ENCODE measurements around the gene MMP13.
"Not testable (repeated sequence)": the region's sequence is repeated elsewhere in the genome, so short reads cannot be mapped to it uniquely, and the experiment has no call there.

The MMP13 gene

GRCh38 chr11:102955624-102956023, at the start of gene MMP13:
TSS of gene MMP13 (minus strand) at chr11:102955732. CDS start at chr11:102955705, 27 bp downstream.
- DNase-seq (ENCODE audit: low spot score): no peak

- DNase-seq (ENCODE audit: low spot score): not testable (repeated sequence)
Observed at GRCh38 chr11:103004234-103004633, 48.7 kb upstream of the MMP13 start.

GRCh38 chr11:102994105-102994504, 38.6 kb upstream of the MMP13 start:
- DNase-seq (ENCODE audit: low spot score): peak; percentile 13

GRCh38 chr11:102991776-102992175, 36.2 kb upstream of the MMP13 start:
- DNase-seq (ENCODE audit: low spot score): no peak

- DNase-seq (ENCODE audit: low spot score): no peak
Observed at GRCh38 chr11:102990145-102990544, 34.6 kb upstream of the MMP13 start.

GRCh38 chr11:102989379-102990047, 34.0 kb upstream of the MMP13 start:
- peak; percentile 37 for DNase-seq (ENCODE audit: low spot score)

- DNase-seq (ENCODE audit: low spot score): no peak
Observed at GRCh38 chr11:102986815-102987214, 31.3 kb upstream of the MMP13 start.

- DNase-seq (ENCODE audit: low spot score): no peak
Observed at GRCh38 chr11:102985850-102986249, 30.3 kb upstream of the MMP13 start.

- DNase-seq (ENCODE audit: low spot score): no peak
Observed at GRCh38 chr11:102983486-102983885, 28.0 kb upstream of the MMP13 start.

GRCh38 chr11:102981324-102981910, 25.9 kb upstream of the MMP13 start:
- no peak for DNase-seq (ENCODE audit: low spot score)

GRCh38 chr11:102974552-102975280, 19.2 kb upstream of the MMP13 start:
- peak; percentile 20 for DNase-seq (ENCODE audit: low spot score)

GRCh38 chr11:102973698-102974097, 18.2 kb upstream of the MMP13 start:
- DNase-seq (ENCODE audit: low spot score): not testable (repeated sequence)

- DNase-seq (ENCODE audit: low spot score): no peak
Observed at GRCh38 chr11:102972853-102973252, 17.3 kb upstream of the MMP13 start.

GRCh38 chr11:102971766-102972165, 16.2 kb upstream of the MMP13 start:
- peak; percentile 68 for DNase-seq (ENCODE audit: low spot score)

- DNase-seq (ENCODE audit: low spot score): no peak
Observed at GRCh38 chr11:102967497-102967896, 12.0 kb upstream of the MMP13 start.

GRCh38 chr11:102966011-102966410, 10.5 kb upstream of the MMP13 start:
- no peak for DNase-seq (ENCODE audit: low spot score)

GRCh38 chr11:102964867-102965266, 9.3 kb upstream of the MMP13 start:
- no peak for DNase-seq (ENCODE audit: low spot score)

- DNase-seq (ENCODE audit: low spot score): no peak
Observed at GRCh38 chr11:102957953-102958352, 2.4 kb upstream of the MMP13 start.

- no peak for DNase-seq (ENCODE audit: low spot score)
Observed at GRCh38 chr11:102950622-102951081, 4.9 kb downstream of the MMP13 start.

- DNase-seq (ENCODE audit: low spot score): no peak
Observed at GRCh38 chr11:102946237-102946636, 9.3 kb downstream of the MMP13 start.

GRCh38 chr11:102940714-102941588, 14.6 kb downstream of the MMP13 start:
- DNase-seq (ENCODE audit: low spot score): peak; percentile 78
